ENCODE results near the gene TRAF3IP1.

Gene TRAF3IP1

DNA sequence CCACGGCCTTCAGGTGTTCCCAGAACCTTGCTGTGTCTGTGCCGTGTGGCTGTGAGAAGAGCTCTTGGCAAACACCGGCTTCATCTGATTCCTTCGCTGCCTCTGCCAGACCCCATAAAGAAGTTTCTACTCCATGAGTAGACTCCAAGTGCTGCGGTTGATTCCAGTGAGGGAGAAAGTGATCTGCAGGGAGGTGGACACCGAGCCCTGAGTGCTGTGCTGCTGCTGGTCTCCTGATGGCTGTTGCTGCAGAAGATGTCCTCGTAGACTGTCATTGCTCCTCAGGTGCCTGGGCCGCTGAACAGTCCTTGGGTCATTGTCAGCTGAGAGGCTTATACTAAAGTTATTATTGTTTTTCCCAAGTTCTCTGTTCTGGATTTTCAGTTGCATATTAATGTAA is 126.1 kb downstream of the TRAF3IP1 start:
- DNase-seq (ENCODE audit: low spot score), result no peak

DNA sequence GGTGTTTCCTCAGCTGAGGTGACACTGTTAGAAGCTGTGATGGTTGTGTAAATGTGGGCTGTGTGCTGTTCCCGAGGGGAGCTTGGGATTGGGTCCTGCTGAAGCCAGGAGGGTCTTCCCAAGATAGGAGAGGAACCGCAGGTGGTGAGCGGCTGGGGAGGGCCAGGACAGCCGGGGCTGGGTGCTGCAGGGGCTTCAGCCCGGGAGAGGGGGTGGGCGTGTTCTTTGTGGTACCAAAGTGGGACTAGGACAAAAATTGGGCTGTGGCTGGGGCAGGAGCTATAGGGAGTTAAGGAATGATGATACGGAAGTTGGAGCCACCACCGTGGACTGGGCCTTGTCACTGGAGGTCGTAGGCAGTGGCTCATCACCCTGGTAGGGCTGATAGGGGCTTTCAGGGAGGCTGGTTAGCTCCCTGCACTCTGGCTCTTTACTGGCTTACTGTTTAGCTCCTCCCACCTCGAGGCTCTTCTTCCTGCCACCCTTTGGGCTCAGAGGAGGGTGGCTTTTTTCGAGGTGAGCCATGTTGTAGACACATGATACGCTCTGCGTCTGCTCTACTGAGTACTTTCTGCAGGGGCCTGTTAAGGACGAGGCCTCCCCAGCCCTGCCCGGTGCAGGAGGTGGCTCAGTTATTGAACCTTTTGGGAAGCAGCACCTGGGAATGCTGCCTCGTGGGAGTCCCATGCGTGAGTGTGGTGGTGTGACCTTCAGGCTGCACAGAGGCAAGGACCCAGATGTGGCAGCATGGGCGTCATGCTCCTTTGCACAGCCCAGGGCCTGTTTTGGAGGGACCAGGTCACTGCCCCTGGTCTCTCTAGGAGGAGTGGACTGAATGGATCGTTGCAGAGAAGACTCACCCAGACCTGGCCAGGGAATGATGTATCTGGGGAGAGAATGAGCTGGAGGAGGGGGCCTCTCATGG is 128.0 kb downstream of the TRAF3IP1 start:
- DNase-seq (ENCODE audit: low spot score), result no peak

DNA sequence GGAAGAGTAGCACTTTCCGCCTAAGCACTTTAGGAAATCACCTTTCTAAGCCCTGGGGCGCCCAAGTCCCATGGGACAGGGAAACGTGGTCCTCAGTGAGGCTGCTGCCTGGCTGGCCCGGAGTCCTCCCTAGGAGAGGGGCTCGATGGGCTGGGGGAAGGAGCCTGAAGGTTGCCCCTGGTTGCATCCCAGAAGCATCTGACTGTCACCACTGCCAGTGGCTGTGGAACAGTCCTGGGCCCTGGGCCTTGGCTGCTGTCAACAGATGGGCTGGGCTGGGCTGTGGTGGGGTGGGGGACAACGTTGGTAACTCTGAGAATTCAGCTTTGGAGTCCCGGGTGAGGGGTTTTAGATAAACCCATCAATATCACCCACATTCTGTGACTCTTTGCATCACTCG is 128.9 kb downstream of the TRAF3IP1 start:
- DNase-seq (ENCODE audit: low spot score), result no peak

DNA sequence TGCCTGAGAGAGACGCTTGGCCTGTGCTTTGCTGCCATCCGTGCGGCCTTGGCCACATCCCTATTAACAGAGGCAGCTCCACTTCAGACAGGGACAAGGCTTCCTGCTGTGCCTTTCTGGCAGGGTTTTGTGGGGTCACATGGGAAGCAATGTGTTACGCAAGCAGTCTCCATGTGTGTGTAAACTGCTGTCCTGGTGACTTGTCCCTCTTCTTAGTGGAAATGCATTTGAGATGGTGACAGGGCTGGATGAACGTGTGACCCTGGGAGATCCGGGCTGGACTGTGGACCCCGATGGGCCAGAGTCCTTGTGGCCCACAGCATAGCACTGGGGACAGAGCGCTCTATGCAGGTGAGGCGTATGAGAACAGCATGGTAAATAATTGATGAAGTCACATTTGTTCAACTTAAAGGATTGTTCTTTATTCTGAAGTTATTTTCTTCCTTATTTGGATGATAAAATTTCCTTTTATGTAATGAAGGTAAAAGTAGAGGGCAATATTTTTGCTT is 129.6 kb downstream of the TRAF3IP1 start:
- DNase-seq (ENCODE audit: low spot score), result no peak

DNA sequence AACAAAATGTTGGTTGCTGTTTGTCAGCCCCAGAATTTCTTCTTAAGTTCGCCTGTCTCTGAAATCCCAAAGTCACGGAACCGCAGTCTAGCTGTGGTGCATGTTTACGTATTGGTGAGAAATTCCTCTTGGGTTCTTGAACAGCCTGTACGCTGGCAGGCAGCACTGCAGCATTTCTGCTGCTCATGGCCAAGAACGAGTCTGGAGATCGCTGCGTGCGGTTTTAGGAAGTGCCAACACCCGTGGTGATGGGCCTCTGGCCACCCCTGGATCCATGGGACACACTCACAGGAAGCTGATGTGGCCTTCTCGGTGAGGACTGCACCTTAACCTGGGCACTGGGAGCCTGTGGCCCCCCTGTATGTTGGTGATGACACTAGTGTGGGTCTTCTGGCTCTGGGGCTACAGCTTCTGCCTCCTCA is 130.1 kb downstream of the TRAF3IP1 start:
- DNase-seq (ENCODE audit: low spot score), result no peak

Small RNAs within 50 kb of the gene (small RNA-seq; reads per million reads assigned to genes)
- gene RNU6-234P, result 0 reads per million in 2 experiments

Measured in SK-N-DZ (cell line).